ENCODE measurements around the gene APBB2.

The APBB2 gene

GRCh38 chr4:41132055-41132683 lies 82.2 kb downstream of the APBB2 start:
- no peak for DNase-seq

DNA sequence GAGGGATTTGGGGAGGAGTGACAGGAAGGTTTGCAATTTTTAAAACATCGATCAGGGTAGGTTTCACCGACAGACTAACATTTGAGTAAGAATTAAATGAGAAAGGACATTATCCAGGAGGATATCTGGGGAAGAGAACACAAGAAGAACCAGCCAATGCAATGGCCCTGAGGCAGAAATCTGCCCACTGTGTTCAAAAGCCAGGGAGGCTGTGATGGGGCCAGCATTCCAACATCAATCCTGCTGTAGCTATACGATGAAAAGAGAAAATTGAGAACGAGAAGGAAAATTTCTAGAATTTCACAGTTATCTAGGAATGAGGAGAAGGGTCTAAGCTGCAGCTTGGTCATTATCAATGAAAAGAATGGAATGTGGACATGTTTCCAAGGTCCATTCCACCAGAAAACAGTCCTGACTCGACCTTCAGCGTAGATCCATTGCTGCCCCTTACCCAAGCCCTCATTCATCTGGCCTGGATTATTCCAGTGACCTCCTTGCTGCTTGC lies 84.4 kb downstream of the APBB2 start:
- no peak for DNase-seq

- DNase-seq, result no peak
Observed at GRCh38 chr4:41129128-41129754, 85.1 kb downstream of the APBB2 start.

GRCh38 chr4:41125558-41126311 lies 88.6 kb downstream of the APBB2 start:
- DNase-seq, result no peak

DNA sequence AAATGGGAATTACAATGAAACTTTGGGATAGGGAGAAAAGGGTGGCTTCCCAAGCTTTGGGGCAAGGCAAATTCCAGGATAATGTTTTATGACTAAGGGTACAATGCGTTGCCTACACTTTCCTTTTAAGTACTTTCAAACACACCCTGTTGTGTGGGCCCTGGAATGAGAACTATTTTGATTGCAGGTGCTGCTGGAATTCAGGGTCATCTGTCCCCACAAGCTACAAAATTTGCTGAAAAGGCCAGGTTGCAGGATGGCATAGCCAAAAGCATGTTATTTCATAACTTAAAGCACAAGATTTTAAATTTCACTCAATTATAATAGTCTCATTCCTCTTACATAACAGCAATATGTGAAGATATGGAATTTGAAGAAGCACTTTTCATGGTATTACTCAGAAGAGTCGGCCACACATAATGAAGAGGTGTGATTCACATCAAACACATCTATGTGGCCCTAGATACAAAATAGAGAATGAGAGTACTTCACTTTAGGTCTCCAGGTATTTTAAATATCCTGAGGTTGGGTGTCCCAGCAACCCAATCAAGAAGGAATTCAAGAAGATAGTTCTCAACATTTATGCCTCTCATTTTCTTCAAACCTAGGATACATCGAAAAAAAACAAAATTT lies 89.3 kb downstream of the APBB2 start:
- DNase-seq, result no peak

DNA sequence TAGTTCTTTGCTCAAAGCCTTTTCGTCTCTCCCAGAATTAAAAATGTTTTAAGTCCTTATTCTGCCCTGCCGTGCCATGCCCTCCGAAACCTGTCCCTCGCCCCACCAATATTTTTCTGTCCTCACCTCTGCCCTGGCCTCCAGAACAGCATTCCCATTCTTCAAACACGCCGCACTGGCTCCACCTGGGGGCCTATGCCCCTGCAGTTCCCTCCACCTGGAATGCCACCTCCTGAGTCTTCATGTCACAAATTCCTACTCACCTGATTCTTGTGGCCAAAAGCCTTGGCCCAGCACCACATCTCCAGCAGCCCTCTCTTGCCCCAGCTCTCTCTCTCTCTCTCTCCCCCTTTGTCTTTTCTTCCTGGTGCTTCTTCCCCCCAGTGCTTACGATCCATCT lies 91.6 kb downstream of the APBB2 start:
- no peak for DNase-seq

DNA sequence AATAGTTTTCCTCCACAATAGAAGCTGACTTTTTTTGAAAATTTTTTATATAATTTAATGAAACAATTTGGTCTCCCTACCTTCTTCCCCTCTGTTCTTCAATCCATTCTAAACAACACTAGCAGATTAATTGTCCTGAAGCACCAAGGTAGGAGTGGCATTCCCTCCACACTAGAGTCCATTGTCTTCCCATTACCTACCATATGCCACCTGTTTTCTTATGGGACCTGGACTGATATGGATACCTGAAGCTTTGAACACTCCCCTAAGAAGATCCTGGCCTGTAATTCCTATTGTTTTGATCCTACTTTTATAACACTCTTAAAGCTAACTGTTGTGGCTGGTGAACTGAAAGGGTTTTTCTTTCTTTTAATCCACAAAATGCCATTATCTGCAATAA lies 92.0 kb downstream of the APBB2 start:
- DNase-seq, result no peak

DNA sequence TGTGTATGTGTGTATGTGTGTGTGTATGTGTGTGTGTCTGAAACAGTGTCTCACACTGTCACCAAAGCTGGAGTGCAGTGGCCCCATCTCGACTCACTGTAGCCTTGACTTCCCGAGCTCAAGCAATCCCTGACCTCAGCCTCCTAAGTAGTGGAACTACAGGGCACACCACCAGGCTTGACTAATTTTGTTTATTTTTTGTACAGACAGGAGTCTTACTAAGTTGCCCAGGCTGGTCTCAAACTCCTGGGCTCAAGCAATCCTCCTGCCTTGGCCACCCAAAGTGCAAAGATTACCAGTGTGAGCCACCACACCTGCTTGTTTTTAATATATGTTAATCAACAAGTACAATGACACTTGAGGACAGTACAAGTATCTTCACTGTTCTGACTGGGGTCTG lies 92.4 kb downstream of the APBB2 start:
- DNase-seq, result no peak

- DNase-seq, result no peak
Observed at GRCh38 chr4:41120297-41121217, 93.8 kb downstream of the APBB2 start.

- DNase-seq, result no peak
Observed at GRCh38 chr4:41119867-41120295, 94.5 kb downstream of the APBB2 start.

DNA sequence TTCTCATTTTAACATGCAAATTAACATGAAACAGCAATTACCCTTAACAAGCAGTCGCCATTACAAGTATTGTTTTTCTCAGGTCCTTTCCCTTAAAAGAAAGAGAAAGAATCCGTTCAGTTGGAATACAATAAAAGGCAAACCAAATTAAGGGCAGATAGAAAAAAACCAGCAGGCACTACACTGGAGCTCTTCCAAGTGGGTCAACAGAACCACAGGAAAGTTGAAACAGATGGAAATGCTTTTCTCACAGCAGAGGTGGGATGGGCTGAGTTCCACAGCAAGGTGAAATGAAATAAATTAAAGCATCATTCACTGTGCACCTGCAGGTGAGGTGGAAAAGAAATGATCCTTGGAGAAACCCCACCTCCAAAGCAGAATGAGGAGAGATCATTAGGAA lies 102.6 kb downstream of the APBB2 start:
- no peak for DNase-seq

- no peak for DNase-seq
Observed at GRCh38 chr4:41110050-41110449, 104.3 kb downstream of the APBB2 start.

- DNase-seq, result no peak
Observed at GRCh38 chr4:41108481-41108880, 105.9 kb downstream of the APBB2 start.

DNA sequence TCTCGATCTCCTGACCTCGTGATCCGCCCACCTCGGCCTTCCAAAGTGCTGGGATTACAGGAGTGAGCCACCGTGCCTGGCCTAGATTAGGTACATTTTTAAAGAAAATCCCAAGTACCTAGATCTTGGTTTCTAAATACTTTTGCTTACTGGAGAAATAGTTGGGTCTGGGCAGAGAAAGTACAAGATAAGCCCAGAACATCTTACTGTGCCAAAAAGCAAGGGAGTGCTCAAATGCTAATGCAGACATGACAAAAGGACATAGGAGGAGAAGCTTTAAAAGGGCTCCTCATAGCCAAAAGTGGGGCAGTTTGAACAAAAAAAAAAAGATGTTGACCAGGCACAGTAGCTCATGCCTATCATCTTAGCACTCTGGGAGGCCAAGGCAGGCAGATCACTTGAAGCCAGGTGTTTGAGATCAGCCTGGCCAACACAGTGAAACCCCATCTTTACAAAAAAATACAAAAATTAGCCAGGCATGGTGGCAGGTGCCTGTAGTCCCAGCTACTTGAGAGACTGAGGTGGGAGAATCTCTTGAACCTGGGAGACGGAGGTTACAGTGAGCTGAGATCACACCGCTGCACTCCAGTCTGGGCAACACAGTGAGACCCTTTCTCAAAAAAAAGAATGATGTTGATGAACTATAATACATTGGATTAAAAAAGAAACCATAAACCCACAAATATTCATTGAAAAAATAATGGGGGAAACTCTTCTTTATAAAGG lies 107.5 kb downstream of the APBB2 start:
- no peak for DNase-seq

- DNase-seq, result no peak
Observed at GRCh38 chr4:41106081-41106480, 108.3 kb downstream of the APBB2 start.

- no peak for DNase-seq
Observed at GRCh38 chr4:41104155-41104554, 110.2 kb downstream of the APBB2 start.

GRCh38 chr4:41103657-41104056 lies 110.7 kb downstream of the APBB2 start:
- no peak for DNase-seq

- DNase-seq, result no peak
Observed at GRCh38 chr4:41102414-41103092, 111.8 kb downstream of the APBB2 start.

- no peak for DNase-seq
Observed at GRCh38 chr4:41098093-41099048, 116.0 kb downstream of the APBB2 start.

- no peak for DNase-seq
Observed at GRCh38 chr4:41095973-41096372, 118.4 kb downstream of the APBB2 start.

Data from CD4-positive, alpha-beta T cell treated with Interleukin-6 for 4 hours (primary cell).